OCI-LY3 (cell line): ENCODE measurements around the gene PDE10A.

ENCODE experiments used
- H2AFZ ChIP-seq: fragments of 200-600, 300-600 bp; shearing (Covaris generic); 2 replicates; pipeline ENCODE4 v1.6.0; 2014; ENCODE audit warnings: antibody characterized with exemption, low read depth, low read length
- H3K27ac ChIP-seq: fragments of 200-600, 300-600 bp; sonication (generic); 2 replicates; pipeline ENCODE4 v1.5.1; 2014; ENCODE audit warnings: mild to moderate bottlenecking, low read length, moderate library complexity, mixed read lengths
- H3K27me3 ChIP-seq: fragments of 200-600, 300-600 bp; sonication (generic); 2 replicates; pipeline ENCODE4 v1.6.1; 2014; ENCODE audit warnings: low read depth, low read length, mixed read lengths
- H3K36me3 ChIP-seq: fragments of 200-600, 300-600 bp; sonication (generic); replicated peaks from 2 replicates; pipeline ENCODE3; 2014; ENCODE audit warnings: low read depth, low read length, mixed read lengths
- H3K4me1 ChIP-seq: fragments of 300-600, 200-600 bp; sonication (generic); 2 replicates; pipeline ENCODE4 v1.6.1; 2014; ENCODE audit warnings: low read length, mixed read lengths
- H3K4me2 ChIP-seq: fragments of 200-600, 300-600 bp; sonication (generic); 2 replicates; pipeline ENCODE4 v1.6.1; 2014; ENCODE audit warnings: low read length, mixed read lengths
- H3K4me3 ChIP-seq: fragments of 300-600, 200-600 bp; sonication (generic); 2 replicates; pipeline ENCODE4 v1.5.1; 2014; ENCODE audit warnings: antibody characterized with exemption, mild to moderate bottlenecking, low read length, moderate library complexity
- H3K79me2 ChIP-seq: fragments of 300-600, 200-600 bp; shearing (Covaris generic); 2 replicates; pipeline ENCODE4 v1.6.1; 2014; ENCODE audit warnings: mild to moderate bottlenecking, low read length, mixed read lengths
- H3K9ac ChIP-seq: fragments of 300-600, 200-600 bp; shearing (Covaris generic); 2 replicates; pipeline ENCODE4 v1.6.0; 2014; ENCODE audit warnings: mild to moderate bottlenecking, low read length, moderate library complexity
- H3K9me3 ChIP-seq: fragments of 200-600, 300-600 bp; shearing (Covaris generic); 2 replicates; pipeline ENCODE4 v1.6.1; 2014; ENCODE audit warnings: low read length, mixed read lengths; ENCODE audit not compliant: insufficient read depth
- H4K20me1 ChIP-seq: fragments of 200-600, 300-600 bp; sonication (generic); 2 replicates; pipeline ENCODE4 v1.6.1; 2016; ENCODE audit warnings: low read length, mixed read lengths; ENCODE audit not compliant: insufficient read depth
- CTCF ChIP-seq: fragments of 200-600, 300-600 bp; sonication (generic); IDR thresholded peaks from 2 replicates; pipeline ENCODE4 v1.5.1; 2014; ENCODE audit warnings: antibody characterized with exemption, low read length, low read depth
- EZH2phosphoT487 ChIP-seq: fragments of 200-600 bp; shearing (Covaris generic); IDR thresholded peaks from 2 replicates; pipeline ENCODE4 v1.6.1; 2018; ENCODE audit warnings: antibody characterized with exemption, mixed run types, low read depth

Gene PDE10A

GRCh38 chr6:165664559-165665383, 1.7 kb upstream of the PDE10A start:
- no peaks in the 10 kb centered on the region for H3K4me1 ChIP-seq
- no peak overlapping the region for H3K4me3 ChIP-seq
- H3K4me2 ChIP-seq: no peak overlapping the region

GRCh38 chr6:165663736-165664558, 906 bp upstream of the PDE10A start:
- no peaks in the 10 kb centered on the region for H3K9me3 ChIP-seq
- H3K9ac ChIP-seq: no peak overlapping the region
- H3K79me2 ChIP-seq: no peaks in the 10 kb centered on the region
- H4K20me1 ChIP-seq: no peaks in the 10 kb centered on the region
- no peaks in the 10 kb centered on the region for H3K4me1 ChIP-seq
- no peak overlapping the region for H2AFZ ChIP-seq
- no peaks in the 10 kb centered on the region for H3K27me3 ChIP-seq
- H3K4me2 ChIP-seq: no peak overlapping the region
- H3K27ac ChIP-seq: no peak overlapping the region
- no peaks in the 10 kb centered on the region for H3K36me3 ChIP-seq
- TF ChIP-seq EZH2phosphoT487 (no peak), CTCF (no peak)
- no peak overlapping the region for H3K4me3 ChIP-seq

More at GRCh38 chr6:165664559-165665383, 1.7 kb upstream of the PDE10A start:
- Histone ChIP-seq H3K79me2 (no peaks in the 10 kb centered on the region), H2AFZ (no peak overlapping the region), H3K27ac (no peak overlapping the region), H3K36me3 (no peaks in the 10 kb centered on the region), H3K9ac (no peak overlapping the region), H3K27me3 (no peaks in the 10 kb centered on the region), H3K9me3 (no peaks in the 10 kb centered on the region), H4K20me1 (no peaks in the 10 kb centered on the region)
- TF ChIP-seq CTCF (no peak), EZH2phosphoT487 (no peak)

GRCh38 chr6:165663377-165663735, 315 bp upstream of the PDE10A start:
- Histone ChIP-seq H3K79me2 (no peaks in the 10 kb centered on the region), H3K9me3 (no peaks in the 10 kb centered on the region), H3K4me2 (no peak overlapping the region), H2AFZ (no peak overlapping the region), H3K4me1 (no peaks in the 10 kb centered on the region), H3K9ac (no peak overlapping the region), H3K27ac (no peak overlapping the region), H3K27me3 (no peaks in the 10 kb centered on the region), H4K20me1 (no peaks in the 10 kb centered on the region), H3K4me3 (no peak overlapping the region), H3K36me3 (no peaks in the 10 kb centered on the region)
- TF ChIP-seq CTCF (no peak), EZH2phosphoT487 (no peak)

- no peaks in the 10 kb centered on the region for H3K27me3 ChIP-seq
- no peak overlapping the region for H2AFZ ChIP-seq
- TF ChIP-seq EZH2phosphoT487 (no peak), CTCF (no peak)
- no peak overlapping the region for H3K9ac ChIP-seq
- H3K9me3 ChIP-seq: no peaks in the 10 kb centered on the region
- H3K36me3 ChIP-seq: no peaks in the 10 kb centered on the region
- no peaks in the 10 kb centered on the region for H3K4me1 ChIP-seq
- no peak overlapping the region for H3K4me2 ChIP-seq
- no peak overlapping the region for H3K4me3 ChIP-seq
- no peak overlapping the region for H3K27ac ChIP-seq
- no peaks in the 10 kb centered on the region for H4K20me1 ChIP-seq
- no peaks in the 10 kb centered on the region for H3K79me2 ChIP-seq
These were observed 846 bp downstream of the PDE10A start for GRCh38 chr6:165662041-165662748.
